Mesodermal cell (in vitro differentiated cells): ENCODE measurements around the gene NBR1. TPM values are rescaled to one million over a fixed set of nuclear protein-coding genes. Genes with fewer than 3 reads are reported as not detected.
"Not testable (repeated sequence)": the region's sequence is repeated elsewhere in the genome, so short reads cannot be mapped to it uniquely, and the experiment has no call there.

Source experiments
- H3K27ac ChIP-seq: 2 replicates; pipeline ENCODE4 v1.7.0; 2013; ENCODE audit warnings: mild to moderate bottlenecking, low read depth, low read length, moderate library complexity; ENCODE audit not compliant: severe bottlenecking
- H3K36me3 ChIP-seq: 2 replicates; pipeline ENCODE4 v1.7.1; 2013; ENCODE audit warnings: mild to moderate bottlenecking, low read length, moderate library complexity; ENCODE audit not compliant: control insufficient read depth, insufficient read depth
- H3K4me1 ChIP-seq: one replicate; pipeline ENCODE4 v1.7.1; 2013; ENCODE audit warnings: mild to moderate bottlenecking, low read length; ENCODE audit not compliant: insufficient read depth, control insufficient read depth, poor library complexity, severe bottlenecking
- H3K4me3 ChIP-seq: 2 replicates; pipeline ENCODE4 v1.7.0; 2013; ENCODE audit warnings: low read length, control low read depth, mild to moderate bottlenecking; ENCODE audit not compliant: insufficient read depth, poor library complexity, severe bottlenecking; ENCODE audit errors: extremely low read depth
- H3K9me3 ChIP-seq: 2 replicates; pipeline ENCODE4 v1.7.1; 2013; ENCODE audit warnings: mild to moderate bottlenecking, low read length, moderate library complexity; ENCODE audit not compliant: control insufficient read depth
- WGBS, 2 experiments: methylation state at CpG; one replicate each; pipeline ENCODE4 v1.1.5; 2013; ENCODE audit warnings: missing lambda C conversion rate in 2 of 2; ENCODE audit not compliant: insufficient coverage in 2 of 2; 5-methylcytosine and 5-hydroxymethylcytosine counted together
- polyA plus RNA-seq, 2 experiments: library from polyadenylated mRNA; stranded (reverse); fragments of 50-300 nt; gene quantifications; one replicate each; pipeline ENCODE4 v1.2.3, GENCODE V29; 2013

Gene NBR1, protein sequence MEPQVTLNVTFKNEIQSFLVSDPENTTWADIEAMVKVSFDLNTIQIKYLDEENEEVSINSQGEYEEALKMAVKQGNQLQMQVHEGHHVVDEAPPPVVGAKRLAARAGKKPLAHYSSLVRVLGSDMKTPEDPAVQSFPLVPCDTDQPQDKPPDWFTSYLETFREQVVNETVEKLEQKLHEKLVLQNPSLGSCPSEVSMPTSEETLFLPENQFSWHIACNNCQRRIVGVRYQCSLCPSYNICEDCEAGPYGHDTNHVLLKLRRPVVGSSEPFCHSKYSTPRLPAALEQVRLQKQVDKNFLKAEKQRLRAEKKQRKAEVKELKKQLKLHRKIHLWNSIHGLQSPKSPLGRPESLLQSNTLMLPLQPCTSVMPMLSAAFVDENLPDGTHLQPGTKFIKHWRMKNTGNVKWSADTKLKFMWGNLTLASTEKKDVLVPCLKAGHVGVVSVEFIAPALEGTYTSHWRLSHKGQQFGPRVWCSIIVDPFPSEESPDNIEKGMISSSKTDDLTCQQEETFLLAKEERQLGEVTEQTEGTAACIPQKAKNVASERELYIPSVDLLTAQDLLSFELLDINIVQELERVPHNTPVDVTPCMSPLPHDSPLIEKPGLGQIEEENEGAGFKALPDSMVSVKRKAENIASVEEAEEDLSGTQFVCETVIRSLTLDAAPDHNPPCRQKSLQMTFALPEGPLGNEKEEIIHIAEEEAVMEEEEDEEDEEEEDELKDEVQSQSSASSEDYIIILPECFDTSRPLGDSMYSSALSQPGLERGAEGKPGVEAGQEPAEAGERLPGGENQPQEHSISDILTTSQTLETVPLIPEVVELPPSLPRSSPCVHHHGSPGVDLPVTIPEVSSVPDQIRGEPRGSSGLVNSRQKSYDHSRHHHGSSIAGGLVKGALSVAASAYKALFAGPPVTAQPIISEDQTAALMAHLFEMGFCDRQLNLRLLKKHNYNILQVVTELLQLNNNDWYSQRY
- polyA plus RNA-seq (2013, experiment 1 of 2), result 84.9 TPM
- polyA plus RNA-seq (2013, experiment 2 of 2), result 79.1 TPM

DNA sequence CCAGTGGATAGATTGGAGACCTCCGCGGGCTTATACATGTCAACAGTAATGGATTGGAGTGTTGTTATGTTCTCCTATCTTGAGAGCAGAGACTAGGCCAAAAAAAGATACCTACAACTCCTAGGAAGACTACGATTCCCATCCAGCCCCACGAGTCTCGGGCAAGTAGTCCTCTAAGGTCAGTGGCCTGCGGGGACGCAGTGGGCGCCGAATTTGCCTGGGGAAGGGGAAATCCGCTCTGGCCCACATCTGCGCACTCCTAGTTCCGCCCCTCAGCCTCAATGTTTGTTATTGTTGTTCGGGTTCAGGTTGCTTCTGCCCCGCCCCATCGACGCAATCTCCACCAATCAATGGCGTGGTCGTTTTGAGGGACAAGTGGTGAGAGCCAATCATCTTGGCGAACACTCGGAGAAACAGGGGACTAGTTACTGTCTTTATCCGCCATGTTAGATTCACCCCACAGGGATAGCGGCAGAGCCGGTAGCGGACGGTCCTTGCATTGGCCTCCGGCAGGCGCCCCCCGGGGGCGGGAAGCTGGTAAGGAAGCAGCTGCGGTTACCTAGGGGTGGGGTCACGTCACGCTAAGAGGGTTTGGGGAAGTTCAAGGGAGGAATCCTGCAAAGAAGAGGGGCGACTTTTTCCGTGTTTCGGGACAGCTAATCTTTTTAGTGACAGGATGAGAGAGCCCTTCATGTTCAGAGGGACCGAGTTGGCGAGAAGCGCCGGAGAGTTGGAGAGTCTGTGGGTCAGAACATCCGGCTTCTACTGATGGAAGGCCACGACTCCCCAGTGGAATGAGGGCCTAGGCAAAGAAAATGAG lies at the start of gene NBR1:
NBR1 (plus strand) TSS at position 449 of the 820 bp plus-strand sequence. CDS start 4,586 bp downstream, outside the sequence.
- Histone ChIP-seq H3K27ac (peak within 1 kb of the TSS; percentile 96), H3K4me3 (peak within 1 kb of the TSS; percentile 58), H3K4me1 (no peaks in the 10 kb centered on the region), H3K36me3 (peaks cover 8% of the 10 kb centered on the region), H3K9me3 (no peaks in the 10 kb centered on the region)
- 0% methylated on average over 24 to 27 of the region's 41 CpGs for WGBS, 2 experiments

GRCh38 chr17:43125133-43125966 lies 45.7 kb upstream of the NBR1 start, which contains the start of gene BRCA1:
Gene BRCA1 (minus strand): TSS chr17:43125364. CDS start chr17:43124096, 1,268 bp downstream.
- Histone ChIP-seq H3K4me1 (peaks cover 5% of the 10 kb centered on the region), H3K36me3 (peaks cover 10% of the 10 kb centered on the region), H3K9me3 (no peaks in the 10 kb centered on the region), H3K4me3 (peak within 1 kb of the TSS; percentile 76), H3K27ac (peak within 1 kb of the TSS; percentile 86)
- WGBS, 2 experiments, result 3 to 10% methylated on average over 19 to 32 of the region's 38 CpGs

GRCh38 chr17:43125967-43126910 lies 44.8 kb upstream of the NBR1 start:
- no peaks in the 10 kb centered on the region for H3K9me3 ChIP-seq
- 95% methylated on average over 43 to 53 of the region's 59 CpGs for WGBS, 2 experiments
- peaks cover 5% of the 10 kb centered on the region for H3K4me1 ChIP-seq
- H3K27ac ChIP-seq, result peak overlapping the region; percentile 86
- peaks cover 10% of the 10 kb centered on the region for H3K36me3 ChIP-seq
- peak overlapping the region; percentile 76 for H3K4me3 ChIP-seq

- Histone ChIP-seq H3K9me3 (no peaks in the 10 kb centered on the region), H3K36me3 (peaks cover 10% of the 10 kb centered on the region), H3K4me3 (no peak overlapping the region), H3K27ac (no peak overlapping the region), H3K4me1 (peaks cover 5% of the 10 kb centered on the region)
- 99% methylated on average over 22 to 23 of the region's 24 CpGs for WGBS, 2 experiments
Observed at GRCh38 chr17:43126911-43127290, 44.1 kb upstream of the NBR1 start.

- 94 to 100% methylated on average over 3 to 5 of the region's 6 CpGs for WGBS, 2 experiments
- not testable (repeated sequence) for H3K36me3 ChIP-seq
Observed at GRCh38 chr17:43127333-43127876, 43.6 kb upstream of the NBR1 start.

GRCh38 chr17:43129671-43130010 lies 41.4 kb upstream of the NBR1 start:
- H3K9me3 ChIP-seq, result no peaks in the 10 kb centered on the region
- H3K27ac ChIP-seq, result no peak overlapping the region
- H3K36me3 ChIP-seq, result peaks cover 11% of the 10 kb centered on the region
- 87 to 97% methylated on average over 7 to 10 of the region's 11 CpGs for WGBS, 2 experiments
- no peak overlapping the region for H3K4me3 ChIP-seq
- peaks cover 5% of the 10 kb centered on the region for H3K4me1 ChIP-seq

More at GRCh38 chr17:43127333-43127876, 43.6 kb upstream of the NBR1 start:
- not testable (repeated sequence) for H3K27ac ChIP-seq, H3K4me3 ChIP-seq, H3K9me3 ChIP-seq, H3K4me1 ChIP-seq

DNA sequence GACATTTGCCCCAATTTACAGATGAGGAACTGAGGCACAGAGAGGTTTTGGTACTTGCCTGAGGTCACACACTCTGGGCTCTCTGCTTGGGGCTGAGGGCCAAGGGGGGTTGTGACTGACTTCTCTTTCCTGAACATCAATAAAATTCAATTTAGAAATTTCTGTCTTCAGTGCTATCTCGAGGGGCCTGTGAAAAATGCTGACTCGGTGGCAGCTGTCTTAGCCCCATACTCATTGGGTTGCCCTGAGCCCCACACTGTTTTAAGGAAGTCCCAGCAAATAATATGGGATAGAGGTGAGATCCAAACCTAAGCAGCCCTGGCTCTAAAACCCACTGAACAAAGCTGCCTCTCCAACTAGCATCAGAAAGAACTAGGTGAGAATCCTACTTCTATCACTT lies 38.9 kb upstream of the NBR1 start:
- Histone ChIP-seq H3K36me3 (peaks cover 21% of the 10 kb centered on the region), H3K4me3 (no peak overlapping the region), H3K4me1 (no peaks in the 10 kb centered on the region), H3K9me3 (no peaks in the 10 kb centered on the region), H3K27ac (no peak overlapping the region)
- WGBS, 2 experiments, result 100% methylated on average over 1 to 2 of the region's 2 CpGs

GRCh38 chr17:43133439-43133838 lies 37.6 kb upstream of the NBR1 start:
- peaks cover 21% of the 10 kb centered on the region for H3K36me3 ChIP-seq
- H3K9me3 ChIP-seq, H3K4me1 ChIP-seq, H3K27ac ChIP-seq, H3K4me3 ChIP-seq: not testable (repeated sequence)
- WGBS, 2 experiments, result 83 to 100% methylated on average over 1 of the region's 5 CpGs
